PC-3 (cell line): ENCODE results near the gene MICU1. TPM values are rescaled to one million over a fixed set of nuclear protein-coding genes. Genes with fewer than 3 reads are reported as not detected.

ENCODE experiments used
- ATAC-seq: fragments of 200-7000 bp; cut with Tn5 transposase; 2 replicates; pipeline ENCODE4 v1.9.1; 2020; ENCODE audit warnings: mild to moderate bottlenecking, moderate library complexity
- BruUV-seq: library from RNA; stranded (reverse); fragments of 400-500 nt; replicated peaks from 2 replicates; lab custom pipeline; 2021; lab: Mats Ljungman, UMichigan
- CTCF ChIA-PET: fragments of 300-600 bp; sonication (Branson Sonifier 250); formaldehyde crosslinking; loops from one replicate; lab custom pipeline; 2022; ENCODE audit warnings: antibody characterized with exemption; lab: Charles Lee
- POLR2A ChIA-PET: fragments of 300-600 bp; sonication (Branson Sonifier 250); formaldehyde crosslinking; loops from one replicate; lab custom pipeline; 2022; ENCODE audit warnings: antibody characterized with exemption; ENCODE audit not compliant: unreplicated experiment; lab: Charles Lee
- DNase-seq: peaks from one replicate; pipeline ENCODE4 v3.0.0-alpha.2; 2015
- H2AFZ ChIP-seq: fragments of 300-600 bp; sonication (generic); 2 replicates; pipeline ENCODE4 v1.6.0; 2016; ENCODE audit warnings: antibody characterized with exemption, low read length
- H3F3A ChIP-seq: fragments of 300-600 bp; sonication (generic); one replicate; pipeline ENCODE4 v1.6.0; 2017; ENCODE audit warnings: antibody characterized with exemption, low read length, control low read depth, mild to moderate bottlenecking; ENCODE audit not compliant: unreplicated experiment
- H3K27ac ChIP-seq: fragments of 300-600 bp; sonication (generic); 2 replicates; pipeline ENCODE4 v1.5.1; 2016; ENCODE audit warnings: mild to moderate bottlenecking, low read length
- H3K27me3 ChIP-seq: fragments of 300-600 bp; sonication (generic); 2 replicates; pipeline ENCODE4 v1.6.1; 2016; ENCODE audit warnings: low read length, mixed read lengths
- H3K36me3 ChIP-seq: fragments of 300-600 bp; sonication (generic); 2 replicates; pipeline ENCODE4 v1.6.1; 2016; ENCODE audit warnings: low read depth, mixed run types, low read length, mixed read lengths
- H3K4me1 ChIP-seq: fragments of 300-600 bp; sonication (generic); 2 replicates; pipeline ENCODE4 v1.5.1; 2016; ENCODE audit warnings: low read length; ENCODE audit not compliant: insufficient read depth
- H3K4me2 ChIP-seq: fragments of 300-600 bp; sonication (generic); 2 replicates; pipeline ENCODE4 v1.6.0; 2016; ENCODE audit warnings: low read length
- H3K4me3 ChIP-seq: fragments of 300-600 bp; sonication (generic); 2 replicates; pipeline ENCODE4 v1.5.1; 2016; ENCODE audit warnings: mild to moderate bottlenecking, low read length, mixed read lengths
- H3K79me2 ChIP-seq: fragments of 300-600 bp; sonication (generic); 2 replicates; pipeline ENCODE4 v1.6.1; 2017; ENCODE audit warnings: low read length, mixed read lengths
- H3K9ac ChIP-seq: fragments of 300-600 bp; sonication (generic); 2 replicates; pipeline ENCODE4 v1.6.0; 2016; ENCODE audit warnings: mild to moderate bottlenecking, low read length
- H3K9me2 ChIP-seq: fragments of 300-600 bp; sonication (generic); replicated peaks from 2 replicates; pipeline ENCODE4 v1.6.1; 2016; ENCODE audit warnings: mixed run types, low read length, mixed read lengths
- H3K9me3 ChIP-seq: fragments of 300-600 bp; sonication (generic); 2 replicates; pipeline ENCODE4 v1.6.1; 2016; ENCODE audit warnings: low read length, mixed read lengths
- H4K20me1 ChIP-seq: fragments of 300-600 bp; sonication (generic); 2 replicates; pipeline ENCODE4 v1.6.1; 2016; ENCODE audit warnings: low read length, mixed read lengths
- EZH2 ChIP-seq: fragments of 300-600 bp; sonication (generic); IDR thresholded peaks from one replicate; pipeline ENCODE4 v1.6.1; 2017; ENCODE audit warnings: antibody characterized with exemption, mild to moderate bottlenecking, low read length; ENCODE audit not compliant: unreplicated experiment
- EZH2phosphoT487 ChIP-seq: fragments of 300-600 bp; sonication (generic); IDR thresholded peaks from 2 replicates; pipeline ENCODE4 v1.6.1; 2018; ENCODE audit warnings: mild to moderate bottlenecking, antibody characterized with exemption, low read length, borderline replicate concordance
- intact Hi-C: fragments of 100-400 bp; cut with micrococcal nuclease; formaldehyde crosslinking; loops from 2 replicates; pipeline ENCODE4 v1.9.0; 2023
- total RNA-seq: library from RNA; depleted of rRNA; stranded (reverse); fragments of >200 nt; gene quantifications from 2 replicates; pipeline ENCODE4 v1.2.3, GENCODE V29; 2014
- TF ChIP-seq, protein P1 (sequence below): fragments of 300-600 bp; sonication (generic); conservative IDR thresholded peaks from 2 replicates; pipeline ENCODE4 v1.5.1; 2017; ENCODE audit warnings: antibody characterized with exemption, low read depth, mild to moderate bottlenecking, low read length

Gene MICU1
- total RNA-seq, 1 experiment from 2014 or later: 19.8 TPM

DNA sequence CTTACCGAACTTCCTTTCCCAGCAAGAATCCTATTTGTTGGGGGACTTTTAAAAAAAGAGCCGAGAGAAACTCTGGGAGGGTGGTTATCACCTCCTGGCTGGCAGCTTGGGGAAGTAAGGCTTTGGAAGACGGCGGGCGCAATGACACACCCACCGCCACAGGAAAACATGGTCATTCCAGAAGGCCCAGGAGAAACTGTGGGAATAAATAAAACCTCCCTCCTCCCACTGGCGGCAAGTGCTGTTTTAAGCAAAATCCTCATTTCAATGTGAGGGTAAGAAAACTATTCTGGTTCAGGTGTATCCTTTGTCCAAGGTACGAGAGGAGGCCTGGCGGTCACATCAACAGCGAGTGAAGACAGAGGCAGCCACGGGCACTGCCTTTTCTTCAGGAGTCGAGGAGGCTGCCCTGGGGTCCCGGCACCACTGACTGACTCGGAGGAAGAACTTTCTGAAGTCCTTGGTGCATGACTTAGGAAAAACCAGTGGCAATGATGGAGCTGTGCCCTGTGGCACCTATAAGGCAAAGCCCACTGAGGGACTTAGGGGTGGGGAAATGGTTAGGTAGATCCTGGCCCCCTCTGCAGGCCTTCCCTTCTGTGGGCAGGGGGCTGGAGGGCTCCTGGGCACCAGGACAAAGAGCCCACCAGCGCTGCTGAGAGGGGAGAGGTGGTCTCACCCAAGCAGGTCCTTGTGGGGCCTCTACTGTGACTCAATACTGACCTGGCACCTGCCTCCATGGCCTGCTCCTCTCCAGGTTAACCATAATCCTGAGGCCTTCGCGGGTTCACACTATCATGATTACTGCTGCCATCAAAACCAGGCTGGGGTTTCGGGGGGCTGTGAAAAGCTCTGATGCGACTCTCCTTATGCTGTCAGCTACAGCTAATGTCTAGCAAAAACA is 292.5 kb downstream of the MICU1 start:
- POLR2A ChIA-PET: no interaction called here
- intact Hi-C loops: no loop called here
- Histone ChIP-seq H3K4me1 (peaks cover 15% of the 10 kb centered on the region), H3F3A (no peaks in the 10 kb centered on the region), H3K9ac (no peak overlapping the region), H3K4me2 (no peak overlapping the region), H3K27me3 (no peaks in the 10 kb centered on the region), H3K4me3 (no peak overlapping the region), H3K36me3 (peaks cover 6% of the 10 kb centered on the region; the same call in 1 of the 2 replicates), H3K9me3 (no peaks in the 10 kb centered on the region), H3K27ac (no peak overlapping the region), H4K20me1 (no peaks in the 10 kb centered on the region), H2AFZ (no peak overlapping the region), H3K9me2 (no peaks in the 10 kb centered on the region), H3K79me2 (no peaks in the 10 kb centered on the region)
- no TSS peak for BruUV-seq
- CTCF ChIA-PET: no interaction called here
- DNase-seq (no peak), ATAC-seq (no peak)
- TF ChIP-seq, protein P1, sequence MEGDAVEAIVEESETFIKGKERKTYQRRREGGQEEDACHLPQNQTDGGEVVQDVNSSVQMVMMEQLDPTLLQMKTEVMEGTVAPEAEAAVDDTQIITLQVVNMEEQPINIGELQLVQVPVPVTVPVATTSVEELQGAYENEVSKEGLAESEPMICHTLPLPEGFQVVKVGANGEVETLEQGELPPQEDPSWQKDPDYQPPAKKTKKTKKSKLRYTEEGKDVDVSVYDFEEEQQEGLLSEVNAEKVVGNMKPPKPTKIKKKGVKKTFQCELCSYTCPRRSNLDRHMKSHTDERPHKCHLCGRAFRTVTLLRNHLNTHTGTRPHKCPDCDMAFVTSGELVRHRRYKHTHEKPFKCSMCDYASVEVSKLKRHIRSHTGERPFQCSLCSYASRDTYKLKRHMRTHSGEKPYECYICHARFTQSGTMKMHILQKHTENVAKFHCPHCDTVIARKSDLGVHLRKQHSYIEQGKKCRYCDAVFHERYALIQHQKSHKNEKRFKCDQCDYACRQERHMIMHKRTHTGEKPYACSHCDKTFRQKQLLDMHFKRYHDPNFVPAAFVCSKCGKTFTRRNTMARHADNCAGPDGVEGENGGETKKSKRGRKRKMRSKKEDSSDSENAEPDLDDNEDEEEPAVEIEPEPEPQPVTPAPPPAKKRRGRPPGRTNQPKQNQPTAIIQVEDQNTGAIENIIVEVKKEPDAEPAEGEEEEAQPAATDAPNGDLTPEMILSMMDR: no peak
- TF ChIP-seq EZH2: no peak
- no peak for TF ChIP-seq EZH2phosphoT487

DNA sequence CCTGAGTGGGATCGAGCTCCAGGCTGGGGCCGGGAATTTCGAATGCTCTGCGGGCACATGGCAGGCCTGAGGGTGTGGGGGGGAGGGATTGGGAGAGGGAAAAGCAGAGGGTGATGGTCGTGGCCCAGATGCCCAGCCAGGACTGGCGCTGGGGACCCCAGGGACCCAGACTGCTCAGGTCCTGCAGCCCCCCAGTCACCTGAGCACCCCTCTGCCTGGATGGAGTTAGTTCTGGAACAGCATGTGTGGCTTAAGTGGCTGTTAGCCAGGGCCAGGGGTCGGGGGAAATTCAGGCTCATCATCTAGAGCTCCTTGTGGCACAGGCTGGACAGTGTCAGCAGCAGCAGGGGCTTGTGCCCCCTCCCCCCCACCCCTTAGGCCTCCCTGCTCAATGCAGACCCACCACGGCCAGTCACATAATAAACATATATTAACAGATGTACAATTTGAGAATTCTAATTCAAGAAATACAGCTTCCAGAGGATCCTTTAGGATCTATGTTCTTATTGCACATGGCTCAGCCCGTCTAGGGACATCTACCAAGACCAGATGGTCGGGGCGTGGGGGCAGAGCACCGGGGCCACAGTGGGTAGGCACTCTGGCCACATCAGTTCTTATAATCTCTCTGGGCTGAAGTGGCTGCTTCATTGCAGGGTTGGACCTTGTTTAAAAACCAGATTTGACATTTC is 293.3 kb downstream of the MICU1 start:
- peak overlapping the region; percentile 78 for H3K27ac ChIP-seq
- H3K9ac ChIP-seq: peak overlapping the region; percentile 55
- peaks cover 21% of the 10 kb centered on the region for H3K4me1 ChIP-seq
- H3K36me3 ChIP-seq: peaks cover 6% of the 10 kb centered on the region; the same call in 1 of the 2 replicates
- no peaks in the 10 kb centered on the region for H3K9me3 ChIP-seq
- no peak overlapping the region for H3K4me2 ChIP-seq
- no peaks in the 10 kb centered on the region for H3K27me3 ChIP-seq
- DNase-seq (no peak), ATAC-seq (peak; percentile 2)
- ChIA-PET POLR2A (no interaction called here), CTCF (no interaction called here)
- TF ChIP-seq EZH2phosphoT487: no peak
- TF ChIP-seq, protein P1: no peak
- no peak for TF ChIP-seq EZH2
- TSS peak; percentile 61 for BruUV-seq
- H3F3A ChIP-seq: no peaks in the 10 kb centered on the region
- H4K20me1 ChIP-seq: no peaks in the 10 kb centered on the region
- intact Hi-C loops: no loop called here
- no peaks in the 10 kb centered on the region for H3K9me2 ChIP-seq
- H3K79me2 ChIP-seq: no peaks in the 10 kb centered on the region
- H3K4me3 ChIP-seq: no peak overlapping the region
- no peak overlapping the region for H2AFZ ChIP-seq
